Activated T-cell treated with anti-CD3 and anti-CD28 coated beads, Interleukin-2, amount 50 U/mL, for 24 hours (primary cell): ENCODE results near the gene SLC4A9.
"Not testable (repeated sequence)": the region's sequence is repeated elsewhere in the genome, so short reads cannot be mapped to it uniquely, and the experiment has no call there.

Experiments used
- DNase-seq: peaks from one replicate; pipeline ENCODE4 v3.0.0-alpha.2; 2020
- H3K27ac Mint-ChIP-seq: 2 replicates; pipeline ENCODE4 v1.8.0; 2020; ENCODE audit warnings: mild to moderate bottlenecking, mixed read lengths
- H3K27me3 Mint-ChIP-seq: 2 replicates; pipeline ENCODE4 v1.8.0; 2020; ENCODE audit warnings: mixed read lengths
- H3K36me3 Mint-ChIP-seq: 2 replicates; pipeline ENCODE4 v1.8.0; 2020; ENCODE audit warnings: low read depth, mixed read lengths
- H3K4me1 Mint-ChIP-seq: 2 replicates; pipeline ENCODE4 v1.8.0; 2020; ENCODE audit warnings: low read depth, mixed read lengths
- H3K4me3 Mint-ChIP-seq: 2 replicates; pipeline ENCODE4 v1.8.0; 2020; ENCODE audit warnings: mild to moderate bottlenecking, moderate library complexity, mixed read lengths
- H3K9me3 Mint-ChIP-seq: 2 replicates; pipeline ENCODE4 v1.8.0; 2020; ENCODE audit warnings: mixed read lengths

SLC4A9 gene

GRCh38 chr5:140328036-140328764 is 31.8 kb upstream of the SLC4A9 start:
- DNase-seq: no peak
- H3K9me3 Mint-ChIP-seq: no peaks in the 10 kb centered on the region
- no peak overlapping the region for H3K27ac Mint-ChIP-seq
- no peaks in the 10 kb centered on the region for H3K27me3 Mint-ChIP-seq
- peaks cover 4% of the 10 kb centered on the region for H3K36me3 Mint-ChIP-seq
- H3K4me1 Mint-ChIP-seq: peaks cover 10% of the 10 kb centered on the region
- H3K4me3 Mint-ChIP-seq: no peak overlapping the region

- H3K36me3 Mint-ChIP-seq: peaks cover 14% of the 10 kb centered on the region
- no peak overlapping the region for H3K4me3 Mint-ChIP-seq
- no peaks in the 10 kb centered on the region for H3K27me3 Mint-ChIP-seq
- peaks cover 1% of the 10 kb centered on the region for H3K4me1 Mint-ChIP-seq
- H3K27ac Mint-ChIP-seq: no peak overlapping the region
- no peaks in the 10 kb centered on the region for H3K9me3 Mint-ChIP-seq
- DNase-seq: no peak
These were observed 30.1 kb upstream of the SLC4A9 start for GRCh38 chr5:140329739-140330481.

- Mint-ChIP-seq H3K27ac (no peak overlapping the region), H3K36me3 (peaks cover 17% of the 10 kb centered on the region), H3K4me3 (no peak overlapping the region), H3K27me3 (no peaks in the 10 kb centered on the region), H3K9me3 (no peaks in the 10 kb centered on the region), H3K4me1 (peaks cover 2% of the 10 kb centered on the region)
- no peak for DNase-seq
These were observed 28.4 kb upstream of the SLC4A9 start for GRCh38 chr5:140331638-140332037.

- Mint-ChIP-seq H3K27ac (no peak overlapping the region), H3K4me1 (peaks cover 11% of the 10 kb centered on the region), H3K27me3 (no peaks in the 10 kb centered on the region), H3K36me3 (peaks cover 22% of the 10 kb centered on the region), H3K4me3 (no peak overlapping the region), H3K9me3 (no peaks in the 10 kb centered on the region)
- no peak for DNase-seq
These were observed 23.6 kb upstream of the SLC4A9 start for GRCh38 chr5:140336388-140336787.

GRCh38 chr5:140337880-140338279 is 22.1 kb upstream of the SLC4A9 start:
- H3K36me3 Mint-ChIP-seq: peaks cover 31% of the 10 kb centered on the region
- DNase-seq: no peak
- H3K9me3 Mint-ChIP-seq: no peaks in the 10 kb centered on the region
- H3K4me3 Mint-ChIP-seq: no peak overlapping the region
- no peaks in the 10 kb centered on the region for H3K27me3 Mint-ChIP-seq
- peaks cover 26% of the 10 kb centered on the region for H3K4me1 Mint-ChIP-seq
- H3K27ac Mint-ChIP-seq: no peak overlapping the region

GRCh38 chr5:140338336-140338735 is 21.7 kb upstream of the SLC4A9 start:
- H3K9me3 Mint-ChIP-seq: no peaks in the 10 kb centered on the region
- H3K27ac Mint-ChIP-seq: no peak overlapping the region
- H3K36me3 Mint-ChIP-seq: peaks cover 32% of the 10 kb centered on the region
- H3K4me1 Mint-ChIP-seq: peaks cover 31% of the 10 kb centered on the region
- H3K27me3 Mint-ChIP-seq: no peaks in the 10 kb centered on the region
- DNase-seq: no peak
- no peak overlapping the region for H3K4me3 Mint-ChIP-seq

GRCh38 chr5:140338908-140339307 is 21.1 kb upstream of the SLC4A9 start:
- H3K4me3 Mint-ChIP-seq: no peak overlapping the region
- H3K27ac Mint-ChIP-seq: no peak overlapping the region
- H3K4me1 Mint-ChIP-seq: peaks cover 36% of the 10 kb centered on the region
- no peak for DNase-seq
- no peaks in the 10 kb centered on the region for H3K9me3 Mint-ChIP-seq
- no peaks in the 10 kb centered on the region for H3K27me3 Mint-ChIP-seq
- peaks cover 29% of the 10 kb centered on the region for H3K36me3 Mint-ChIP-seq

GRCh38 chr5:140339636-140340035 is 20.4 kb upstream of the SLC4A9 start:
- no peak overlapping the region for H3K27ac Mint-ChIP-seq
- no peaks in the 10 kb centered on the region for H3K9me3 Mint-ChIP-seq
- DNase-seq: no peak
- H3K27me3 Mint-ChIP-seq: no peaks in the 10 kb centered on the region
- peaks cover 24% of the 10 kb centered on the region for H3K36me3 Mint-ChIP-seq
- H3K4me3 Mint-ChIP-seq: no peak overlapping the region
- peaks cover 43% of the 10 kb centered on the region for H3K4me1 Mint-ChIP-seq

GRCh38 chr5:140340605-140341121 is 19.3 kb upstream of the SLC4A9 start:
- peaks cover 3% of the 10 kb centered on the region for H3K27me3 Mint-ChIP-seq
- H3K36me3 Mint-ChIP-seq: peaks cover 18% of the 10 kb centered on the region
- DNase-seq: no peak
- H3K4me1 Mint-ChIP-seq: peaks cover 50% of the 10 kb centered on the region
- H3K4me3 Mint-ChIP-seq: no peak overlapping the region
- no peak overlapping the region for H3K27ac Mint-ChIP-seq
- H3K9me3 Mint-ChIP-seq: no peaks in the 10 kb centered on the region

- Mint-ChIP-seq H3K27me3 (peaks cover 3% of the 10 kb centered on the region), H3K9me3 (no peaks in the 10 kb centered on the region), H3K4me1 (peaks cover 53% of the 10 kb centered on the region), H3K36me3 (peaks cover 18% of the 10 kb centered on the region), H3K27ac (no peak overlapping the region), H3K4me3 (peak overlapping the region; percentile 58)
- DNase-seq: no peak
These were observed 18.4 kb upstream of the SLC4A9 start for GRCh38 chr5:140341591-140341990.

- Mint-ChIP-seq H3K4me3 (peak overlapping the region; percentile 58), H3K27ac (peak overlapping the region; percentile 84), H3K36me3 (peaks cover 18% of the 10 kb centered on the region), H3K4me1 (peaks cover 58% of the 10 kb centered on the region), H3K9me3 (no peaks in the 10 kb centered on the region), H3K27me3 (peaks cover 3% of the 10 kb centered on the region)
- DNase-seq: no peak
These were observed 17.7 kb upstream of the SLC4A9 start for GRCh38 chr5:140342287-140342686.

GRCh38 chr5:140342896-140343295 is 17.1 kb upstream of the SLC4A9 start:
- H3K36me3 Mint-ChIP-seq: peaks cover 18% of the 10 kb centered on the region
- no peak overlapping the region for H3K4me3 Mint-ChIP-seq
- peaks cover 58% of the 10 kb centered on the region for H3K4me1 Mint-ChIP-seq
- peaks cover 5% of the 10 kb centered on the region for H3K27me3 Mint-ChIP-seq
- no peak for DNase-seq
- H3K9me3 Mint-ChIP-seq: no peaks in the 10 kb centered on the region
- peak overlapping the region; percentile 84 for H3K27ac Mint-ChIP-seq

- H3K27me3 Mint-ChIP-seq, H3K27ac Mint-ChIP-seq, H3K9me3 Mint-ChIP-seq, DNase-seq: not testable (repeated sequence)
- H3K36me3 Mint-ChIP-seq: peaks cover 18% of the 10 kb centered on the region
- H3K4me1 Mint-ChIP-seq: peaks cover 58% of the 10 kb centered on the region
- peak overlapping the region; percentile 6 for H3K4me3 Mint-ChIP-seq
These were observed 16.1 kb upstream of the SLC4A9 start for GRCh38 chr5:140343849-140344248.

- H3K4me3 Mint-ChIP-seq: peak overlapping the region; percentile 80
- H3K4me1 Mint-ChIP-seq: peaks cover 58% of the 10 kb centered on the region
- H3K9me3 Mint-ChIP-seq: no peaks in the 10 kb centered on the region
- peaks cover 5% of the 10 kb centered on the region for H3K27me3 Mint-ChIP-seq
- H3K36me3 Mint-ChIP-seq: peaks cover 18% of the 10 kb centered on the region
- no peak for DNase-seq
- H3K27ac Mint-ChIP-seq: peak overlapping the region; percentile 67
These were observed 15.1 kb upstream of the SLC4A9 start for GRCh38 chr5:140344683-140345423.
